GM23338 (cell line): ENCODE data around the gene BDP1. TPM values are rescaled to one million over a fixed set of nuclear protein-coding genes. Genes with fewer than 3 reads are reported as not detected.

Source experiments
- ATAC-seq: fragments of 200-7000 bp; cut with Tn5 transposase; 3 replicates; pipeline ENCODE4 v1.9.1; 2020
- DNase-seq: peaks from one replicate; pipeline ENCODE4 v3.0.0-alpha.2; 2015; ENCODE audit warnings: low spot score
- H2AFZ ChIP-seq: fragments of 200-600 bp; sonication (generic); 2 replicates; pipeline ENCODE4 v1.8.0; 2016; ENCODE audit warnings: antibody characterized with exemption, mild to moderate bottlenecking, moderate library complexity
- H3F3A ChIP-seq: fragments of 200-600 bp; sonication (generic); replicated peaks from 2 replicates; pipeline ENCODE4 v1.8.0; 2017; ENCODE audit warnings: antibody characterized with exemption, mixed run types, low read depth
- H3K27ac ChIP-seq: fragments of 200-600 bp; sonication (generic); 2 replicates; pipeline ENCODE4 v1.6.1; 2016; ENCODE audit warnings: low read depth
- H3K27me3 ChIP-seq: fragments of 200-600 bp; sonication (generic); 2 replicates; pipeline ENCODE4 v1.8.0; 2016; ENCODE audit warnings: mild to moderate bottlenecking, mixed run types, moderate library complexity; ENCODE audit not compliant: insufficient read depth
- H3K36me3 ChIP-seq: fragments of 200-600 bp; sonication (generic); 2 replicates; pipeline ENCODE4 v1.8.0; 2016; ENCODE audit warnings: mild to moderate bottlenecking; ENCODE audit not compliant: insufficient read depth
- H3K4me1 ChIP-seq: fragments of 200-600 bp; sonication (generic); 2 replicates; pipeline ENCODE4 v1.8.0; 2016; ENCODE audit warnings: mild to moderate bottlenecking, moderate library complexity; ENCODE audit not compliant: insufficient read depth
- H3K4me2 ChIP-seq: fragments of 200-600 bp; sonication (generic); 2 replicates; pipeline ENCODE4 v1.7.1; 2017; ENCODE audit warnings: mixed run types
- H3K4me3 ChIP-seq: fragments of 200-600 bp; sonication (generic); 2 replicates; pipeline ENCODE4 v1.6.1; 2016; ENCODE audit warnings: mixed run types
- H3K79me2 ChIP-seq: fragments of 200-600 bp; sonication (generic); replicated peaks from 2 replicates; pipeline ENCODE4 v1.8.0; 2017; ENCODE audit warnings: mild to moderate bottlenecking; ENCODE audit not compliant: insufficient read depth
- H3K9me2 ChIP-seq: fragments of 200-600 bp; sonication (generic); 2 replicates; pipeline ENCODE4 v1.8.0; 2017; ENCODE audit not compliant: insufficient read depth
- H4K20me1 ChIP-seq: fragments of 200-600 bp; sonication (generic); replicated peaks from 2 replicates; pipeline ENCODE4 v1.8.0; 2017; ENCODE audit warnings: mild to moderate bottlenecking; ENCODE audit not compliant: insufficient read depth
- H3K27ac Mint-ChIP-seq: 2 replicates; pipeline ENCODE4 v1.8.0; 2020; ENCODE audit warnings: inconsistent platforms, mild to moderate bottlenecking, moderate library complexity, mixed read lengths
- H3K27me3 Mint-ChIP-seq: 3 replicates; pipeline ENCODE4 v1.8.0; 2022; ENCODE audit warnings: low read depth, mild to moderate bottlenecking, moderate library complexity, mixed read lengths, inconsistent platforms; ENCODE audit not compliant: insufficient read depth, poor library complexity
- H3K36me3 Mint-ChIP-seq: 3 replicates; pipeline ENCODE4 v1.8.0; 2021; ENCODE audit warnings: low read depth, mild to moderate bottlenecking, inconsistent platforms, moderate library complexity, mixed read lengths
- H3K4me1 Mint-ChIP-seq: 3 replicates; pipeline ENCODE4 v1.8.0; 2020; ENCODE audit warnings: mild to moderate bottlenecking, inconsistent platforms, mixed read lengths
- H3K4me3 Mint-ChIP-seq: 3 replicates; pipeline ENCODE4 v1.8.0; 2021; ENCODE audit warnings: moderate library complexity, mild to moderate bottlenecking, inconsistent platforms, mixed read lengths
- H3K9me3 Mint-ChIP-seq: 3 replicates; pipeline ENCODE4 v1.8.0; 2020; ENCODE audit warnings: moderate library complexity, mild to moderate bottlenecking, inconsistent platforms, mixed read lengths
- CREB1 ChIP-seq: fragments of 250-450 bp; sonication (Bioruptor Pico); IDR thresholded peaks from 2 replicates; pipeline ENCODE4 v1.5.0; 2020; ENCODE audit warnings: low read depth, mild to moderate bottlenecking, moderate library complexity
- CTCF ChIP-seq, 2 experiments: fragments of 200-600 bp in 1 of 2; sonication (generic) in 1 of 2; conservative IDR thresholded peaks; 2 replicates each; pipeline versions ENCODE4 v1.5.1 to v1.6.1; 2016 to 2017; ENCODE audit warnings: antibody characterized with exemption in 2 of 2, low read depth in 2 of 2, mild to moderate bottlenecking in 2 of 2, moderate library complexity in 1 of 2
- ETS1 ChIP-seq: IDR thresholded peaks from 2 replicates; pipeline ENCODE4 v1.6.1; 2016; ENCODE audit warnings: antibody characterized with exemption
- EZH2 ChIP-seq: fragments of 200-600 bp; sonication (generic); IDR thresholded peaks from one replicate; pipeline ENCODE4 v1.8.0; 2017; ENCODE audit warnings: antibody characterized with exemption, mild to moderate bottlenecking, low read depth; ENCODE audit not compliant: unreplicated experiment
- EZH2phosphoT487 ChIP-seq: fragments of 200-600 bp; sonication (generic); IDR thresholded peaks from one replicate; pipeline ENCODE4 v1.8.1; 2018; ENCODE audit warnings: antibody characterized with exemption; ENCODE audit not compliant: unreplicated experiment
- JUNB ChIP-seq: IDR thresholded peaks from one replicate; pipeline ENCODE4 v1.6.1; 2016; ENCODE audit warnings: antibody characterized with exemption; ENCODE audit not compliant: unreplicated experiment
- NANOG ChIP-seq: IDR thresholded peaks from 2 replicates; pipeline ENCODE4 v1.6.1; 2016; ENCODE audit warnings: antibody characterized with exemption, borderline replicate concordance
- POLR2AphosphoS5 ChIP-seq: IDR thresholded peaks from 2 replicates; pipeline ENCODE4 v1.6.1; 2016; ENCODE audit warnings: antibody characterized with exemption, low read depth
- REST ChIP-seq: IDR thresholded peaks from one replicate; pipeline ENCODE4 v1.6.1; 2018; ENCODE audit warnings: antibody characterized with exemption; ENCODE audit not compliant: unreplicated experiment
- STAT1 ChIP-seq: IDR thresholded peaks from one replicate; pipeline ENCODE4 v1.6.1; 2016; ENCODE audit warnings: antibody characterized with exemption; ENCODE audit not compliant: unreplicated experiment
- ZNF114 ChIP-seq: fragments of 250-450 bp; sonication (Bioruptor Pico); IDR thresholded peaks from 2 replicates; pipeline ENCODE4 v1.5.0; 2020; ENCODE audit warnings: mild to moderate bottlenecking, moderate library complexity
- ZNF331 ChIP-seq: fragments of 250-450 bp; sonication (Bioruptor Pico); IDR thresholded peaks from 2 replicates; pipeline ENCODE4 v1.5.0; 2020; ENCODE audit warnings: low read depth, mild to moderate bottlenecking, moderate library complexity
- ZNF462 ChIP-seq: fragments of 250-450 bp; sonication (Bioruptor Pico); IDR thresholded peaks from 2 replicates; pipeline ENCODE4 v1.5.0; 2020; ENCODE audit warnings: mild to moderate bottlenecking, moderate library complexity
- polyA plus RNA-seq: library from polyadenylated mRNA; unstranded; fragments of >200 nt; fragmentation: Nextera tagmentation; extraction: Ambion mirVana; gene quantifications from 2 replicates; pipeline ENCODE4 v1.2.1, GENCODE V29; 2016
- total RNA-seq: library from RNA; depleted of rRNA; stranded (reverse); fragments of >200 nt; shearing (Covaris generic); gene quantifications from 2 replicates; pipeline ENCODE4 v1.2.3, GENCODE V29; 2014

BDP1 gene
- total and polyA plus RNA-seq, 2 experiments from 2014 or later: 41.8 to 54.4 TPM

- peak overlapping the region; percentile 16; the same call in 1 of the 2 replicates for H3K27ac Mint-ChIP-seq
- TF ChIP-seq STAT1: no peak
- TF ChIP-seq ZNF331 (CRISPR knock-in tag): no peak
- no peak for TF ChIP-seq EZH2
- TF ChIP-seq REST: no peak
- no peak for TF ChIP-seq ZNF114 (CRISPR knock-in tag)
- TF ChIP-seq CREB1 (CRISPR knock-in tag): no peak
- no peak for TF ChIP-seq EZH2phosphoT487
- TF ChIP-seq POLR2AphosphoS5: no peak
- TF ChIP-seq ETS1: no peak
- TF ChIP-seq NANOG: no peak
- TF ChIP-seq ZNF462 (CRISPR knock-in tag): no peak
- no peak for TF ChIP-seq JUNB
- TF ChIP-seq CTCF (conservative IDR thresholded peaks at IDR 0.05; ENCODE audit: low read depth in 2 of 2): no peak
Observed at GRCh38 chr5:71588533-71588885, 133.1 kb downstream of the BDP1 start.

More at GRCh38 chr5:71588533-71588885, 133.1 kb downstream of the BDP1 start:
- H3K36me3 ChIP-seq: 0 out of 2 replicates have a peak, but pooled peaks cover 5% of the 10 kb centered on the region
- Mint-ChIP-seq H3K4me1 (peaks cover 15% of the 10 kb centered on the region), H3K9me3 (no peaks in the 10 kb centered on the region; the same call in 1 of the 3 replicates), H3K4me3 (peak overlapping the region; percentile 86), H3K27me3 (peaks cover 3% of the 10 kb centered on the region), H3K36me3 (peaks cover 13% of the 10 kb centered on the region)
- H2AFZ ChIP-seq: no peak overlapping the region
- H3F3A ChIP-seq: 0 out of 2 replicates have a peak, but pooled peaks cover 5% of the 10 kb centered on the region
- peaks cover 12% of the 10 kb centered on the region; the same call in 1 of the 2 replicates for H3K4me1 ChIP-seq
- H3K27me3 ChIP-seq: no peaks in the 10 kb centered on the region
- H3K4me2 ChIP-seq: peak overlapping the region; percentile 96
- ATAC-seq (no peak), DNase-seq (no peak)
- no peak overlapping the region for H3K27ac ChIP-seq
- no peaks in the 10 kb centered on the region; the same call in 1 of the 2 replicates for H4K20me1 ChIP-seq
- H3K79me2 ChIP-seq: peaks cover 61% of the 10 kb centered on the region
- no peaks in the 10 kb centered on the region; the same call in 1 of the 2 replicates for H3K9me2 ChIP-seq
- peak overlapping the region; percentile 93 for H3K4me3 ChIP-seq
